Measurements from ENCODE around the gene DACT1.

DNA sequence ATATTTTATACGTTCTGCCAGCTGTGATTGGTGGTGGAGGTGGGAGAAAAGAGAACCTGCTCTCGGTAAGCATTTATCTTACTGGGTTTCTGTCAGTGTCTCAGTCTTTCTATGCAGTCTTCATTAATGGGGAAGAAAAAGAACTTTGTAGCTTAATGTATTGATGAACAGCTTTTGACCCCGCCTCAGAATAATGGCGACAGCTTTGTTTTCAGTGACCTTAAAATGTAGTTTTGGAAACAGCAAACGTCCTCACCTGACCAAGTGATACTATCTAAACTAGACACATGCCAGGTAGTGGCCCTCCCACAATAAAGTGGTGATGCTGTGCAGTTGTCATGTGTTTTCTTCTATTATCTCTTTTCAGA lies 1.4 kb downstream of the DACT1 start:
- no peak for TF ChIP-seq POLR2A (IDR thresholded peaks at IDR 0.05)
- TF ChIP-seq, protein P1, sequence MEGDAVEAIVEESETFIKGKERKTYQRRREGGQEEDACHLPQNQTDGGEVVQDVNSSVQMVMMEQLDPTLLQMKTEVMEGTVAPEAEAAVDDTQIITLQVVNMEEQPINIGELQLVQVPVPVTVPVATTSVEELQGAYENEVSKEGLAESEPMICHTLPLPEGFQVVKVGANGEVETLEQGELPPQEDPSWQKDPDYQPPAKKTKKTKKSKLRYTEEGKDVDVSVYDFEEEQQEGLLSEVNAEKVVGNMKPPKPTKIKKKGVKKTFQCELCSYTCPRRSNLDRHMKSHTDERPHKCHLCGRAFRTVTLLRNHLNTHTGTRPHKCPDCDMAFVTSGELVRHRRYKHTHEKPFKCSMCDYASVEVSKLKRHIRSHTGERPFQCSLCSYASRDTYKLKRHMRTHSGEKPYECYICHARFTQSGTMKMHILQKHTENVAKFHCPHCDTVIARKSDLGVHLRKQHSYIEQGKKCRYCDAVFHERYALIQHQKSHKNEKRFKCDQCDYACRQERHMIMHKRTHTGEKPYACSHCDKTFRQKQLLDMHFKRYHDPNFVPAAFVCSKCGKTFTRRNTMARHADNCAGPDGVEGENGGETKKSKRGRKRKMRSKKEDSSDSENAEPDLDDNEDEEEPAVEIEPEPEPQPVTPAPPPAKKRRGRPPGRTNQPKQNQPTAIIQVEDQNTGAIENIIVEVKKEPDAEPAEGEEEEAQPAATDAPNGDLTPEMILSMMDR (IDR thresholded peaks at IDR 0.05): no peak

Measured in body of pancreas (tissue), 4 donors.